HK-2 (cell line): ENCODE results near the gene CUL1.

Experiments
- DNase-seq: peaks from one replicate; pipeline ENCODE4 v3.0.0-alpha.2; 2018; ENCODE audit not compliant: unreplicated experiment

Gene CUL1

DNA sequence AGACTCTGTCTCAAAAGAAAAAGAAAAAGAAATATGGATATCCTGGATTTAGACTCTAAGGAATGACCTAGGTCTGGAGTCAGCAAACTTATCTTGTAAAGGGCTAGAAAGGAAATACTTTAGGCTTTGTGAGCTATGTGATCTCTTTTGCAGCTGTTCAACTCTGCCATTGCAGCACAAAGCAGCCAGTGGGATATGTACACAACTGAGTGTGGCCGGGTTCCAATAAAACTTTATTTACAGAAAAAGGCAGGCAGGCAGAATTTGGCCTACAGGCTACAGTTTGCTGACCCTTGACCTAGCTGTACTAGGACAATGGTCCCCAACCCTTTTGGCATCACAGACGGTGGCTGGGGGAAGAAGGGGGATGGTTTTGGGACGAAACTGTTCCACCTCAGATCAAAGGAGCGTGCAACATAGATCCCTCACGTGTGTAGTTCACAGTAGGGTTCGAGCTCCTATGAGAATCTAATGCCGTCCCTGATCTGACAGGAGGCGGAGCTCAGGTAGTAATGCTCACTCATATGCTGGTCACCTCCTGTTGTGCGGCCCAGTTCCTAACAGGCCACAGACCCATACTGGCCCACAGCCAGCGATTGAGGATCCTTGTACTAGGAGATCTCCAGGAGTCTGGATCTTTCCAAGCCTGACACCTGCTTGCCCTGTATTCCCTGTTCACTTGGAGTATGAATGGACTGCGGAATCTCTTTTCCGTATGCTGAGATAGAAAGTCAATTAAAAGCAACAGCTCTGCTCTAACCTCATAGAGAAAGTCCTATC lies 63.0 kb downstream of the CUL1 start:
- DNase-seq: no peak

GRCh38 chr7:148763622-148764021 lies 64.9 kb downstream of the CUL1 start:
- no peak for DNase-seq

- DNase-seq: no peak
Observed at GRCh38 chr7:148770004-148770403, 71.3 kb downstream of the CUL1 start.

- DNase-seq: peak; percentile 72
Observed at GRCh38 chr7:148772297-148773089, 73.8 kb downstream of the CUL1 start.

DNA sequence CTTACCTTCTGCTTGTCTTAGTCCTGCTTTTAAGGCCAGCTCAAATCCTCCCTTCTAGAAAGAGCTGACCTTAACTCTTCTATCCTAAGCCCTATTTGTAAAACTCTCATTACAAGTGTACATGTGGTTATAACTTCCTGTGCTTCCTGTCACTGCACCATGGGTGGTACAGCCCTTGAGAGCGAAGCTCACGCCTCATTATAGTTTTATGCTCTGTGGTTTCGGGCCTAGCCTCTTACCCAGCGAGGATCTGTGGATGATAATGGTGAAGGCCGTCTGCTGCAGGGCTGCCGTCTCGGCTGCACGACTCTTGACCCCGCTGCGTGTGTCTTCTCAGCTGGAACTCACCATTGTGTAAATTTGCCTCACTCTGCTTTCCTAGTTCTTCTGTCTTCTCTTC lies 74.6 kb downstream of the CUL1 start:
- no peak for DNase-seq

- DNase-seq: no peak
Observed at GRCh38 chr7:148774471-148774870, 75.8 kb downstream of the CUL1 start.

DNA sequence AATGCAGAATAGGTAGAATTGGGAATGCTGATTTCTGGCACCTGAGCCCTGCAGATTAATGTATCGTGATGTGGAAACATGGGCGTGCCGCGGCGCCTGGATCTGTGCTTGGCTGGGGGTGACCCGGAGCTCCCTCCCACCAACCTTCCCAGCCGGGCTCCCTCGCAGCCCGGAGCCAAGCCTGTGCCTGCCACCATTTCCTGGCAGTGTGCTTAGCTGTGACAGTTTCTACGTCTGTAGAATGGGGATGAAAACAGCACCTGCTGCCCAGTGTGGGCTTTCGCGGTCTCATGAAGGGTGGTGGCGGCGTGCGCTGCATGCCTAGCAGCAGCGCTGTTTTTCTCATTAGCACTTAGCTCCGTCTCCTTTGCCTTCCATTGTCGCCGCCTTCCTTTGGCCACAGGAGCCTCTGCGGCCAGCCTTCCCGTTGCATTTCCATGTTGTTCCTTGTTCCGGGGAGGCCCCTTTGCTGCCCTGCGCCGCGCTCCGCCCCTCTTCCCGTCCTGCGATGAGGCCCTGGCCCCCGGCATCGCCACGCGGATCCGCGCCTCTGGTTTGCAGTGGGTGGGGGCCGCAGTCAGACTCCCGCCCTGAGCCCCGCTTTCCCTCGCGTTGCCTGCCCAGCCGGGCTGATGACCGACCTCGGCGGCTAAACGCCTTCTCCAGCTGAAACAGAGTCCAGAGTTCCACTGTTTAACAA lies 84.2 kb downstream of the CUL1 start:
- DNase-seq: no peak

- no peak for DNase-seq
Observed at GRCh38 chr7:148783801-148784527, 85.3 kb downstream of the CUL1 start.

GRCh38 chr7:148787571-148788295 lies 89.0 kb downstream of the CUL1 start:
- no peak for DNase-seq

GRCh38 chr7:148789220-148789619 lies 90.5 kb downstream of the CUL1 start:
- no peak for DNase-seq

DNA sequence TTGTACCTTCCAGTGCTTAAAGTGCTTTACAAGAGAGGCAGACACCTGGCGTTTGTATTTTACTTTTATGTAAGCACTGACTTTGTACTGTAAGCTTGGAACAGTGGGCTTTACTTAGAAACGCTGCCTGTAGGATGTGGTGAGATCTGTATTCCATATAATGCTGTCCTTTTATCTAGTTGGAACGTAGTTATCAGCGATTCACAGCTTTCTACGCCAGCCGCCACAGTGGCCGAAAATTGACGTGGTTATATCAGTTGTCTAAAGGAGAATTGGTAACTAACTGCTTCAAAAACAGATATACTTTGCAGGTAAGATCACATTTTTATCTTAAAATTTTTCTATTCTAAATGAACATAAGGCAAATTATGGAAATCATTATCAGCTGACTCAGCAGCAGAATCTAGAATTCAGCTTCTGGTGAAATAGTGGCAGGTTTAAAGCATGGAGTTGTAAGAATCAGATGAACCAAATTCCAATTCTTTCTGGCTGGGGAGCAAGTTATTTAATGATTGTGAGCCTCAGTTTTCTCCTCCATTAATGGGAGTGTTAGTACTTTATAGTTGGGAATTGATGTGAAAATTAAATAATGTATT lies 91.5 kb downstream of the CUL1 start:
- no peak for DNase-seq

- DNase-seq: no peak
Observed at GRCh38 chr7:148790850-148791249, 92.1 kb downstream of the CUL1 start.

DNA sequence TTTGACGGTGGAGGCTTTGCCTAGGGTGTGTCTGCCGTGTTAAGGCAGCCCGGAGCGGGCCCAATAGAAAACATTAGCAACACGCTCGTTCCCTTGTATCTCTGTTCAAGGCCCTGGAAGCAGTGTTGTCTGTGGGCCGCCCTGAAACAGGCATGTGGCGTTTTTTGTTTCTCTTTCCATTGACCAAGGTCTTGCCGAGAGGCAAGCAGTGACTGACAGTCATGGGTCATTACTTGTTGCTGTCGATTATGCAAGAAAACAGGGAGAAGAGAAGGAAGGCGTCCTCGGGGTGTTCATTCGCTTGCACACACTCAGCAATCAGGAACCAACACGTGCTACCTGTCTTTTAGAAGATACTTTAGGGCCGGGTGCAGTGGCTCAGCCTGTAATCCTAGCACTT lies 92.8 kb downstream of the CUL1 start:
- no peak for DNase-seq

DNA sequence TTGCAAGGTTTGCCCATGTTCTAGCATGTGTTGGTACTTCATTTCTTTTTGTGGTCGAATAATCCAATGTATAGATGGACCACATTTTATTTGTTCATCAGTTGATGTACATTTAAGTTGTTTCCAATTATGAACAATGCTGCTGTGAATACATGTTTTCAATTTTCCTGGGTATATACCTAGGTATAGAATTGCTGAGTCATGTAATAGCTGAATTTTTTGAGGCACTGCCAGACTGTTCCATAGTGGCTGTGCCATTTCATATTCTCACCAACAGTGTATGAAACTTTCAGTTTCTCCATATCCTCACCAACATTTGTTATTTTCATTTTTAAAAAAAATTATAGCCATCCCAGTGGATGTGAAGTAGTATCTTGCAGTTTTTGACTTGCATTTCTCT lies 94.9 kb downstream of the CUL1 start:
- DNase-seq: no peak

DNA sequence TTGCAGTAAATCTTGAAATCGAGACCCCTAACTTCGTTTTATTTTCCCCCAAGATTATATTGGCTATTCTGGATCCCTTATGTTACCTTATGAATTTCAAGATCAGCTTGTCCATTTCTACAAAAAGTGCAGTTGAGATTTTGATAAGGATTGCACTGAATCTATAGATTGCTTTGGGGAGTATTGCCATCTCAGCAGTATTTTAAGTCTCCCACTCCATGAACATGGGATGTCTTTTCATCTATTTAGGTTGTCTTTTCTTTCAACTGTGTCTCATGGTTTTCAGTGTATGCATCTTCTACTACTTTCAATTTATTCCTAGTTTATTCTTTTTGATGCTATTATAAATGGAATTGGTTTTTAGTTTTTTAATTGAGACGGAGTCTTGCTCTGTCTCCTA lies 95.8 kb downstream of the CUL1 start:
- no peak for DNase-seq

- no peak for DNase-seq
Observed at GRCh38 chr7:148796841-148797240, 98.1 kb downstream of the CUL1 start.

DNA sequence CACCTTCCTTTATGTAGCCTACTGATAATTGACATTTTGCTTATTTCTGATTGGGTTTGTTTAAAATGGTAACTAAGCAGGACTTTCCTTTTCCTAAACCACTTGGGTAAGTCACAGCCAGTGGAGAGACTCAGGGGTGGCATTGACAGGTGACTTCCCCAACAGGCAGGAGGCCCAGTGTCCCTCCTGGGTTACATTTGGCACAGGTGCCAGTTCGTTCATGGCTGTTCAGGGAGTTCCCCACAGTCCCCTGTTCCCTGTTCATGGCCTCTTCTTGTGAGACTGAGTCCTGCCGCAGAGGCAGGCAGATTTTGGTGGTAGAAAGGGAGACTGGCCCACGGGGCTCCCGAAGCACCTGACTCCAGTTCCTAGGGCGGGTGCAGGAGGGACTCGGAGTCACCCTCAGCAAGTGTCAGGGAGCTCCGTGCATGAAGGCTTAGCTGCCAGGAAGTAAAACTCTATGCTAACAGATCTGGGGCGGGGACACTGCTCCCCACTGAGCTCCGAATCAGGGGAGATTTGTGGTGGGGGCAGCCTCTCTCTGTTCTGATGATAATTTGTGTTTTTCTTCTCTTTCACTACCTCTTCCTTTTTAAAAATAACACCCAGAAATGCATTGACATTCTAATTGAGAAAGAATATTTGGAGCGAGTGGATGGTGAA lies 101.3 kb downstream of the CUL1 start:
- no peak for DNase-seq

DNA sequence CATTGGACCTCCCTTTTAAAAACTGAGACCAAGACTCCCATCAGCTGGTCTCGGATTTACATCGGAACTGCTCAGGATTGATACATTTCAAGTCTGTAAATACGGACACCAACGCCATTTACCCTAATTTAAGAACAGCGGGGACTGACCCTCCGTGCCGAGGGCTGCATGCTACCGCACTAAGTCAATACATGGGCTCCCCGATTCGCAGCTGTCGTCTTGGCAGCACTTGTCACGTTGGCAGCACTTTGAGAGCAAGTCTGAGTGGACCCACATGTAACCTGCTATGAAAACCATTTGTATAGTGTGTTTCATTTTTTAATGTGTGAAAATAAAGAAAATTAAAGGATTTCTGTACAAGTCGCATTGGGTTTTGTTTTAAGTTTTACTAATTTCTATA lies 102.0 kb downstream of the CUL1 start:
- DNase-seq: no peak

GRCh38 chr7:148802101-148802493 lies 103.4 kb downstream of the CUL1 start:
- no peak for DNase-seq

DNA sequence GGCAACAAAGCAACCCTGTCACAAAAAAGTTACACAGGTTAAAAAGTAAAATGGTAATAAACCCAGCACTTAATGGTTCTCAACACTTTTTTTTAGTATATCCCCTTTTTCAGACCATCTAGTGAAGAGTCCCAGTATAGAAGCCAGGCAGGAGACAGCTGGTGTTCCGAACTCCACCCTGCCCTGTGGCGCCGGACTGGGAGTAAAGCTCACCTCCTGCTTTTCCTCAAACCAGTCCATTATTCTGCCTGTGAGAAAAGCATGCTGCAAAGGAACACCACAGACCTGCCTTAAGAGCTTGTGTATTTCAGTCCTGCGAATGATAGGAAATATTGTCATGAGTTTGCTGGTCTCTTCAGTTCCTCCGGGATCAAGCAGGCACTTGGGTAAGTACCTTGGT lies 104.4 kb downstream of the CUL1 start:
- DNase-seq: no peak
